Measurements from ENCODE around the gene CAMKK1.

CAMKK1 gene

DNA sequence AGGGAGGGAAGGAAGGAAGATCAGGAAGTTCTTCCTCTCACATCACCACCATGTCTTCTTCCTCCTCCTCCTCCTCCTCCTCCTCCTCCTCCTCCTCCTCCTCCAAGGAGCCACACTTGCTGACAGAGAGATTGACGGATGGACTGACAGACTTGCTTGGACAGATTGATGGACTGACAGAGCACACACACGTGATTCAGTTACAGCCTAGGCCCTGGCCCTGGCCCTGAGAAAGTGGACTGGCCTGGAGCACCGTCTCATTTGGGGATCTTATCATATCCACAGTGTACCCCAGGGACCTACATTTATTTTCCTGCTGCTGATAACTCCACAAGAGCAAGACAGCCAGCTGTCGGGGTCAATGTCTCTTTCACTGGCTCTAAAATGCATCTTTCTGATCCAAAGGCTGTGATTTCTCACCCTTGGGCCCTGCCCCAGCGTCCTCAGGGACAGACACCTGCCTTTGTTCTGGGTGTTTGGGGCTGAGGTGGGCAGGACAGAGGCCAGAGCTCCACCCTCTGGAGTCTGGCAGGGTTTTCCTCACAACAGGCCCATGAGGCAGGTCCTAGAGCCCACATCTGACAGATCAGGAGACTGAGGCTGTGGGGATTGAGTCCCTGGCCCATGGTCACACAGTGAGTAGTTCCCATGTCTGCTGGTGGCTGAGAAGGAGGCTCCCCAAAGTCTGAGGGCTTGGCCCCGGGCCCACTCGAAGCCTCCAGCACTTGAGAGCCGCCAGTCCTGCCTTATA is 25.7 kb upstream of the CAMKK1 start:
- DNase-seq (ENCODE audit: low spot score): no peak
- in situ Hi-C loops (cut with MboI; ENCODE audit: low sequenced_read_pairs, unreplicated experiment): no loop called here
- TF ChIP-seq, protein P1, sequence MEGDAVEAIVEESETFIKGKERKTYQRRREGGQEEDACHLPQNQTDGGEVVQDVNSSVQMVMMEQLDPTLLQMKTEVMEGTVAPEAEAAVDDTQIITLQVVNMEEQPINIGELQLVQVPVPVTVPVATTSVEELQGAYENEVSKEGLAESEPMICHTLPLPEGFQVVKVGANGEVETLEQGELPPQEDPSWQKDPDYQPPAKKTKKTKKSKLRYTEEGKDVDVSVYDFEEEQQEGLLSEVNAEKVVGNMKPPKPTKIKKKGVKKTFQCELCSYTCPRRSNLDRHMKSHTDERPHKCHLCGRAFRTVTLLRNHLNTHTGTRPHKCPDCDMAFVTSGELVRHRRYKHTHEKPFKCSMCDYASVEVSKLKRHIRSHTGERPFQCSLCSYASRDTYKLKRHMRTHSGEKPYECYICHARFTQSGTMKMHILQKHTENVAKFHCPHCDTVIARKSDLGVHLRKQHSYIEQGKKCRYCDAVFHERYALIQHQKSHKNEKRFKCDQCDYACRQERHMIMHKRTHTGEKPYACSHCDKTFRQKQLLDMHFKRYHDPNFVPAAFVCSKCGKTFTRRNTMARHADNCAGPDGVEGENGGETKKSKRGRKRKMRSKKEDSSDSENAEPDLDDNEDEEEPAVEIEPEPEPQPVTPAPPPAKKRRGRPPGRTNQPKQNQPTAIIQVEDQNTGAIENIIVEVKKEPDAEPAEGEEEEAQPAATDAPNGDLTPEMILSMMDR (IDR thresholded peaks at IDR 0.05; ENCODE audit: borderline replicate concordance, control extremely low read depth, extremely low read depth, insufficient read depth, missing control alignments): no peak

DNA sequence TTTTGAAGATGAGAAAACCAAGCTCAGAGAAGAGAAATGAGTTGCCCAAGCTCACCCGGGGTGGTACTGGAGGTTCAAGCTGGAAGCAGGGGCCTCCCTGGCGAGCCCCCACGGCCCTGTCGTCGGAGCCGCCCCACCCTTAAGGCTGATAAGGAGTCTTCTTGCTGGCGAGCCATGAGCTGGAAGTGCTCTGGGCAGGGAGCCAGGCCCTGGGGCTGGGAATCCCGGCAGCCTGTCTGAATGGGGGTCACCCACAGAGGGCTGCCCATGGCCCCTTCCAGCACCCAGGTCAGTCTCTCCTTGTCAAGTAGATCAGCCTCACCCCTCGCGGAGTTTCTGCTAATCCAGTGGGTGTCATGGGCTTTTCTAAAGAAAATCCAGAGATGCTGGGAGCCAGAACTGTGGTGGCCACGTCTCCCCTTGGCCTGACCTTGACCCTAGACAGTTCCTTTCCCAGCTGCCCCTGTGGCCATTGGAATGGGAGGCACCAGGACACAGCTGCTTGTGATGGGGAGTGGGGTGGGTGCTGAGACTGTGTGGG is 24.6 kb upstream of the CAMKK1 start:
- in situ Hi-C loops (cut with MboI; ENCODE audit: low sequenced_read_pairs, unreplicated experiment): no loop called here
- DNase-seq (ENCODE audit: low spot score): no peak
- TF ChIP-seq, protein P1 (IDR thresholded peaks at IDR 0.05; ENCODE audit: borderline replicate concordance, control extremely low read depth, extremely low read depth, insufficient read depth, missing control alignments): no peak

- TF ChIP-seq, protein P1 (IDR thresholded peaks at IDR 0.05; ENCODE audit: borderline replicate concordance, control extremely low read depth, extremely low read depth, insufficient read depth, missing control alignments): no peak
- no peak for DNase-seq (ENCODE audit: low spot score)
- in situ Hi-C loops (cut with MboI; ENCODE audit: low sequenced_read_pairs, unreplicated experiment): no loop called here
Observed at GRCh38 chr17:3916825-3917224, 24.0 kb upstream of the CAMKK1 start.

DNA sequence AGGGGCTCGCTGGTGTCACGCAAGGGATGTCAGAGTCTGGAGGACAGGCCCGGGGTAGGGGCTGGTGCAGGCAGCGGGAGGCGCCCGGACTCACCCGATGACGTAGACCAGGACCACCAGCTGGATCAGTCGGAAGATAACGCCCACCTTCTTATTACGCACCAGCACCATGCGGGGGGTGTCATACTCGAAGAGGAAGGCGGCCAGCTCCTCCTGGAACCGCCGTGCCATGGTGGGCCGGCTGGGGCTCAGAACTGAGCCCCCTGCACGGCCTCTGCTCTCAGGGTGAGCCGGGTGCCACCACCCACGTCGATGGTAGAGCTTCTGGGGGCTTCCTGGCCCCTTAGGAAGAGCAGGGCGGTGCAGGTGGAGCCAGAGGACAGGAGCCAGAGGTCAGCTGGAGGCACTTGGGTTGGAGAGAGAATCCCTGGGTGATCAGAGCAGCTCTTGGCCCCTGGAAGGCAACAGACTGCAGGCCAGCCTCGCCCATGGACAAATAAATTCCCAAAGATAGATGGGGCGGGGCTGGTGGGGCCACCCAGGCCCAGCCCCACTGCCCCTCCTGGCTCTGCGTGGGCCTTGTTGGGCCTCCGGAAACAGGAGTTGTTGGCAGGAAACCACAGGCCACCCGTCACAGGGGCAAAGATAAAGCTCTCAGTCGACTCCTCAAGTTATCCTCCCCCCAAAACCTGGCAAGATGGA is 23.3 kb upstream of the CAMKK1 start, which contains the start of gene P2RX1:
Gene P2RX1, minus strand, starts transcription at position 471 of the 702 bp plus-strand sequence. Its CDS starts 240 bp downstream, at position 231.
- in situ Hi-C loops (cut with MboI; ENCODE audit: low sequenced_read_pairs, unreplicated experiment): no loop called here
- DNase-seq (ENCODE audit: low spot score): no peak
- TF ChIP-seq, protein P1 (IDR thresholded peaks at IDR 0.05; ENCODE audit: borderline replicate concordance, control extremely low read depth, extremely low read depth, insufficient read depth, missing control alignments): no peak

DNA sequence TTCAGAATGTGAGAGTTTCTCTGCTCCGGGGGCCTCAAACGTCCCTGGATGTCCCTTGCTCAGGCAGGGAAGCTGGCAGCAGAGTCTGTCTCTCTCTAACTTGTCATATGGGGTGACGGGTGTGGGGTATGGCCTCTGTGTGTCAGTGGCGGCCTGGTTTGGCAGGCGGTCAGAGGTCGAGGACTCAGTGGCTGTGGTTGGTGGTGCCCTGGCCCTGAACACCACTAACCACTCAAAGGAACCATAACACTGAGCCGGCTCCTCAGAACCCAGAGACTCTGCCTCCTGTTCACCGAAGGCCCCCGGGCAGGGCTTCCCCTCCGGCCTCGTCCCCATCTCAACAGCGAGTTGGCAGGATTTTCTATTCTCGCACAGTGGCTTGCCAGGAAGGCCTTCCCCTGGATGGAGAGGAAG is 22.7 kb upstream of the CAMKK1 start:
- TF ChIP-seq, protein P1 (IDR thresholded peaks at IDR 0.05; ENCODE audit: borderline replicate concordance, control extremely low read depth, extremely low read depth, insufficient read depth, missing control alignments): no peak
- in situ Hi-C loops (cut with MboI; ENCODE audit: low sequenced_read_pairs, unreplicated experiment): no loop called here

DNA sequence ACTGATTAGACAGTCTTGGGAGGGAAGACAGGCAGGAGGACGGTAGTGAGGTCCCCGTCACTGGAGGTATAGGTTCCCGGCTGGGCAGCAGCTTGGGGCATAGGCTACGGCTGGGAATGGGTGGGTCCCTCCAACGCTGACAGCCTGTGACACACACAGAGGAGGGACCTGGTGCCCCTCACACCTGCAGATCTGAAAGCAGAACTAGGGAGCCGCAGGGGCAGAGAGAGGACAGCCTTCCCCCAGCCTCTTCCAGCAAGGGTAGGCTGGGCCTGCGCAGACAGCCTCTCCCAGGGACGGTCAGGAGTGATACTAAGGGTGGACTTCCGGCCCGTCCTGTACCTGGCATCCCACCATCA is 21.4 kb upstream of the CAMKK1 start:
- peak; percentile 78 for DNase-seq (ENCODE audit: low spot score)
- in situ Hi-C loops (cut with MboI; ENCODE audit: low sequenced_read_pairs, unreplicated experiment): no loop called here
- TF ChIP-seq, protein P1 (IDR thresholded peaks at IDR 0.05; ENCODE audit: borderline replicate concordance, control extremely low read depth, extremely low read depth, insufficient read depth, missing control alignments): no peak

More for the DNA sequence above, 22.7 kb upstream of the CAMKK1 start:
- no peak for DNase-seq (ENCODE audit: low spot score)

Measured in GM13976 (cell line).